Heart left ventricle (tissue), 16 donors: ENCODE data around the gene UTY. TPM values are rescaled to one million over a fixed set of nuclear protein-coding genes. Genes with fewer than 3 reads are reported as not detected.

Experiments
- ATAC-seq, 4 donors: fragments of 200-7000 bp; cut with Tn5 transposase; one replicate each; pipeline ENCODE4 v1.9.1; 2020 to 2022; ENCODE audit warnings: moderate library complexity in 4 of 4, mild to moderate bottlenecking in 3 of 4, moderate number of reproducible peaks in 1 of 4
- DNase-seq, 5 donors: peaks; one replicate each; pipeline ENCODE4 v3.0.0-alpha.2; 2020
- H3K27ac ChIP-seq, 12 donors: fragments of 200-600 bp; sonication (generic) in 4 of 12; one replicate each; pipeline versions ENCODE4 v1.5.0 to v1.8.0; 2016 to 2022; ENCODE audit warnings: mild to moderate bottlenecking in 2 of 12
- H3K27me3 ChIP-seq, 9 donors: fragments of 200-600 bp; sonication (generic) in 2 of 9; one replicate each; pipeline versions ENCODE4 v1.5.1 to v1.8.0; 2016 to 2022; ENCODE audit warnings: mild to moderate bottlenecking in 3 of 9
- H3K36me3 ChIP-seq, 9 donors: fragments of 200-600 bp; sonication (generic) in 2 of 9; one replicate each; pipeline versions ENCODE4 v1.5.0 to v1.8.0; 2018 to 2022; ENCODE audit warnings: mild to moderate bottlenecking in 2 of 9
- H3K4me1 ChIP-seq, 12 donors: fragments of 200-600 bp; sonication (generic) in 4 of 12; one replicate each; pipeline versions ENCODE4 v1.5.0 to v1.8.0; 2016 to 2022; ENCODE audit warnings: mild to moderate bottlenecking in 3 of 12
- H3K4me3 ChIP-seq, 12 donors: fragments of 200-600 bp; sonication (generic) in 4 of 12; one replicate each; pipeline versions ENCODE4 v1.5.0 to v1.8.0; 2017 to 2022; ENCODE audit warnings: mild to moderate bottlenecking in 9 of 12, moderate library complexity in 4 of 12
- H3K9me3 ChIP-seq, 12 donors: fragments of 200-600 bp; sonication (generic) in 4 of 12; one replicate each; pipeline versions ENCODE4 v1.5.0 to v1.8.0; 2016 to 2022; ENCODE audit warnings: mild to moderate bottlenecking in 1 of 12
- POLR2A ChIP-seq, 2 donors: fragments of 450-650 bp; IDR thresholded peaks; one replicate each; pipeline ENCODE4 v1.6.1; 2017; ENCODE audit warnings: antibody characterized with exemption in 2 of 2, mild to moderate bottlenecking in 2 of 2, moderate library complexity in 2 of 2
- WGBS, 4 donors: extraction: QIAGEN DNeasy Blood & Tissue Kit in 2 of 4; methylation state at CpG; one replicate each; pipeline versions ENCODE4 v1.1.5 to v1.1.7; 2013 to 2018; 5-methylcytosine and 5-hydroxymethylcytosine counted together
- intact Hi-C, 10 donors: fragments of 100-400 bp; cut with DNase I; formaldehyde crosslinking; loops; one replicate each; pipeline versions ENCODE4 v1.11.1 to v1.14.2; 2022
- polyA plus RNA-seq, 2 donors: library from polyadenylated mRNA; stranded (reverse); fragments of 200-250 nt; gene quantifications; one replicate each; pipeline ENCODE4 v1.2.3, GENCODE V29; 2013
- total RNA-seq, 9 donors: library from RNA; depleted of rRNA in 2 of 9; stranded (reverse); fragments of >200 nt in 2 of 9; fragmentation: NEBNext Ultra II Directional in 3 of 9; extraction: Animal tissue kit (Norgen Biotek cat#: 25700) in 3 of 9; gene quantifications; one replicate each; pipeline versions ENCODE4 v1.1.0 to v1.2.4, GENCODE V29; 2016 to 2023
- TF ChIP-seq, protein P1 (sequence below), 12 donors: fragments of 200-600 bp; sonication (generic) in 4 of 12; IDR thresholded peaks; one replicate each; pipeline versions ENCODE4 v1.5.0 to v1.8.0; 2018 to 2022; ENCODE audit warnings: antibody characterized with exemption in 12 of 12, mild to moderate bottlenecking in 5 of 12
- donor health status: ischemic (EF 13 %, LVEDD 7.1; RV severe dilation, severe dysfunction).
- donor health status: healthy with polysubstance abuse.
- donor health status: DM: no; HTN: yes; CAD: no.
- donor health status: DM: no; HTN: no; CAD: no.
- donor health status: ischemic (EF 25% LVEDD 6.9; RV normal size, moderate dysfunction).
- donor health status: ischemic (EF 25% LVEDD 5.7; RV mildly dilated, moderate dysfunction).
- donor health status: healthy.
- donor health status: DM: yes; HTN: yes; CAD: no.
- donor health status: ischemic (EF 35%, LVEDD 5.7; RV mildly dilated, moderate dysfunction).
- donor health status: nonischemic (EF 11% LVEDD 7.7; RV severe dilation, severe dysfunction).
- donor health status: DM: yes; HTN: yes; CAD: no.
- donor health status: PGD.
- donor health status: ischemic (EF 29% LVEDD 5.4; RV normal size, mild dysfunction).
- donor health status: nonischemic (EF 23%, LVEDD 6.1; RV moderate dilation, normal function).

The UTY gene
- total and polyA plus RNA-seq, 11 donors, result 2.6 to 17.3 (median 11.3) TPM; not detected in 5

DNA sequence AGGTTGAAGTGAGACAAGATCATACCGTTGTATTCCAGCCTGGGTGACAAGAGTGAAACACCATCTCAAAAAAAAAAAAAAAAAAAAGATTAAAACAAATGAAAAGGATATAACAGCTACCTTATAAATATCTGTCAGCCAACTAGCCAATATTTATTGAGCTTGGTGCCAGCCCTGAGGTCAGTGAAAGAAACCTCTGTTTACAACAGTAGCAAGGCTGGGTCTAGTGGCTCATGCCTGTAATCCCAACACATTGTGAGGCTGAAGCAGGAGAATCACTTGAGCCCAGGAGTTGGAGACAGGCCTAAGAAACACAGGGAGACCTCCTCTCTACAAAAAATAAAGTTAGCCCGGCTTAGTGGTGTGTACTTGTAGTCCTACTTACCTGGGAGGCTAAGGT, 12.6 kb upstream of the UTY start:
- no peaks in the 10 kb centered on the region for H3K9me3 ChIP-seq
- no peak for TF ChIP-seq POLR2A (IDR thresholded peaks at IDR 0.05)
- TF ChIP-seq, protein P1, sequence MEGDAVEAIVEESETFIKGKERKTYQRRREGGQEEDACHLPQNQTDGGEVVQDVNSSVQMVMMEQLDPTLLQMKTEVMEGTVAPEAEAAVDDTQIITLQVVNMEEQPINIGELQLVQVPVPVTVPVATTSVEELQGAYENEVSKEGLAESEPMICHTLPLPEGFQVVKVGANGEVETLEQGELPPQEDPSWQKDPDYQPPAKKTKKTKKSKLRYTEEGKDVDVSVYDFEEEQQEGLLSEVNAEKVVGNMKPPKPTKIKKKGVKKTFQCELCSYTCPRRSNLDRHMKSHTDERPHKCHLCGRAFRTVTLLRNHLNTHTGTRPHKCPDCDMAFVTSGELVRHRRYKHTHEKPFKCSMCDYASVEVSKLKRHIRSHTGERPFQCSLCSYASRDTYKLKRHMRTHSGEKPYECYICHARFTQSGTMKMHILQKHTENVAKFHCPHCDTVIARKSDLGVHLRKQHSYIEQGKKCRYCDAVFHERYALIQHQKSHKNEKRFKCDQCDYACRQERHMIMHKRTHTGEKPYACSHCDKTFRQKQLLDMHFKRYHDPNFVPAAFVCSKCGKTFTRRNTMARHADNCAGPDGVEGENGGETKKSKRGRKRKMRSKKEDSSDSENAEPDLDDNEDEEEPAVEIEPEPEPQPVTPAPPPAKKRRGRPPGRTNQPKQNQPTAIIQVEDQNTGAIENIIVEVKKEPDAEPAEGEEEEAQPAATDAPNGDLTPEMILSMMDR (IDR thresholded peaks at IDR 0.05), result no peak
- H3K27me3 ChIP-seq, result no peaks in the 10 kb centered on the region
- no peak overlapping the region for H3K27ac ChIP-seq
- intact Hi-C loops, result no loop called here
- 93 to 96% methylated on average over 2 of the region's 2 CpGs; no CpG with 5 or more reads in 2 of the 4 donors for WGBS, 4 donors
- ATAC-seq (no peak), DNase-seq (no peak)
- H3K36me3 ChIP-seq, result no peaks in the 10 kb centered on the region
- H3K4me1 ChIP-seq, result no peaks in the 10 kb centered on the region
- H3K4me3 ChIP-seq, result no peak overlapping the region

DNA sequence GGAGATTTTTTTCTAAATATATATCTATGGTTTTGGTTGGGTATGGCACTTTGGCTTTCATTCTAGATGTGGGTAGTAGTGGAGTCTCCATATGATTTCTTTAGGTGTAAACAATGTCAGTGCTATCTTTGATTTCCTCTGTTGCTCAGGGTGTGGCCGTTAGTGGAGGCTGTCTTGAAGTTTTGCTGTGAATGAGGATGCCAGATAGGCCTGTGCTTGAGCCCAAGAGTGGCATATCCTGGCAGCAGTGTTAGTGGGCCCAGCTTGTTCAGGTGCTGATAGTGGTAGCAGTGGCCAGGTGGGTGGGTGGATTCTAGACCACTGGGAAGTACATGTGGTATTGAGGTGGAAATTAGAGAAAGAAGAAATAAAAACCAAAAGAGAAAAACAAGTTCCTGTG, 8.9 kb upstream of the UTY start:
- Histone ChIP-seq H3K9me3 (no peaks in the 10 kb centered on the region), H3K27ac (no peak overlapping the region), H3K4me3 (no peak overlapping the region), H3K36me3 (no peaks in the 10 kb centered on the region), H3K4me1 (no peaks in the 10 kb centered on the region), H3K27me3 (no peaks in the 10 kb centered on the region)
- DNase-seq (no peak), ATAC-seq (no peak)
- 50 to 69% methylated on average over 1 of the region's 1 CpG; no CpG with 5 or more reads in 2 of the 4 donors for WGBS, 4 donors
- intact Hi-C loops, result no loop called here
- TF ChIP-seq, protein P1 (IDR thresholded peaks at IDR 0.05), result no peak
- TF ChIP-seq POLR2A (IDR thresholded peaks at IDR 0.05), result no peak

DNA sequence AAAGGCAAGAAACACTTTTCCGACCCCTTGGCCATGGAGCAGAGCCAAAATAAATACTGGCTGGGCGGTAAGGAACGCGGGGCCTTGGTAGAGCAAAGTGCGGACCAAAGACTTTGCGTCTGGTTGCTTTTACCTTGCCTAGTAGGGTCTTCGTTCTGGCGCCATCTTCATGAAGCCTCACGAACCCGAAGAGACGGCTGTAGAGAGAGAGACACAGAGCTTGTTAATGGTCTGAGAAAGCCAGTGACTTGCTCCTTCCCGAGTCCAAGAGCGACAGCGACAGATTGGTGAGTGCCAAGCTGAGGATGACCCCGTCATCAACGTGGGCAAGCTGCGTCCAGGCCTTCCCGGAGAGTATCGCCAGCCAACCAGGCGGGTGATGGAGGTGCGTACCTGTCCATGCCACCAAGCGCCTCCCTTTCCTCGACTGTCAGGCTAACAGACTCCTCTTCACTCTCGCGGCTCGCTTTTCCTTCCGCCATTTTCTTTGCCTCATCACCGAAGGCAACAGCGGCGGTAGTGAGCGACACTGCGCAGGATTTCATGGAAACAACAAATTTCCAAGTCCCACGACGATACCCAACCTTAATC, 617 bp downstream of the UTY start:
- Histone ChIP-seq H3K27me3 (no peaks in the 10 kb centered on the region), H3K36me3 (peaks cover 0 to 13% (median 0%) of the 10 kb centered on the region in 9 donors), H3K27ac (peak overlapping the region in 7 of 12 donors; percentile 91 to 96 (median 95)), H3K4me1 (peaks cover 0 to 23% (median 0%) of the 10 kb centered on the region in 12 donors), H3K4me3 (peak overlapping the region in 7 of 12 donors; percentile 62 to 97 (median 76)), H3K9me3 (no peaks in the 10 kb centered on the region)
- TF ChIP-seq, protein P1 (IDR thresholded peaks at IDR 0.05), result no peak
- TF ChIP-seq POLR2A (IDR thresholded peaks at IDR 0.05), result no peak
- ATAC-seq (peak in 2 of 4 donors; percentile 63 to 66), DNase-seq (peak in 3 of 5 donors; percentile 18 to 51 (median 26))
- intact Hi-C loops, result loop anchor here in 2 of 10 donors (2.0 to 5.0 kb wide), 2 partner anchors 42 to 224 kb away; partner anchors contain the start of gene TMSB4Y (in 1 of the 2)
- WGBS, 4 donors, result 0 to 1% methylated on average over 34 of the region's 34 CpGs; no CpG with 5 or more reads in 2 of the 4 donors

DNA sequence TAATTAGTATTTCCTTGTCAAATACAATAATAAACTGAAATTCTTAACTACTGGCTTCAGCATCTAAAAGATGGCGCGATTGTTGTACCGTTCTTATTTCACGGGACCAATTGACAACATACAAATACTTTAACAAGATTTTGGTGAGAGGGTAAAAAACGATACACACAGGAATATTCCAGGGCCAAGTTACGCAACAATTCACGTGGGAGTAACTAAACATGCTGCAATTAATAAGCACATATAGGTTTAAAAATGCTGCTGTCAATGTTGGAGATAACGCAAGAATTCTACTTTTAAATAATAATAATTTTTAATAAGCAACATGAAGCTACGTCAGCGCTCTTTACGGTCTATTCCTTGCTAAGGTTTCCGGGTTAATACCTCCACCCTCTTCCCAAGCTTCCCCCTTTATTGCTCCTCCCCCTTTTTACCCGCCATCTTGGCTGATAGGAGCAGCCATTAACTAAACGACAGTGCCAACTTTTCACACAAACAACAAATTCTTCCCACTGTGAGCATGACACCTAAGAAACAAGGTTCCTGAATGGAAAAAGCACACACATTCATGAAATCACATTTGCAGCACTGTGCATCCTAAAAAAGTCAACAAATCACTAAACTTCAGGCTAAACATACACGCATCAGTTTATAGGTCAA, 1.6 kb downstream of the UTY start:
- Histone ChIP-seq H3K4me1 (peaks cover 0 to 23% (median 0%) of the 10 kb centered on the region in 12 donors), H3K27ac (peak overlapping the region in 7 of 12 donors; percentile 91 to 96 (median 95)), H3K9me3 (no peaks in the 10 kb centered on the region), H3K4me3 (peak overlapping the region in 7 of 12 donors; percentile 62 to 97 (median 76)), H3K27me3 (no peaks in the 10 kb centered on the region), H3K36me3 (peaks cover 0 to 23% (median 0%) of the 10 kb centered on the region in 9 donors)
- no peak for TF ChIP-seq POLR2A (IDR thresholded peaks at IDR 0.05)
- TF ChIP-seq, protein P1 (IDR thresholded peaks at IDR 0.05), result no peak
- intact Hi-C loops, result loop anchor here in 2 of 10 donors (2.0 to 5.0 kb wide), 2 partner anchors 41 to 225 kb away; partner anchors contain the start of gene TMSB4Y (in 1 of the 2)
- ATAC-seq (peak in 2 of 4 donors; percentile 58 to 76), DNase-seq (peak in 2 of 5 donors; percentile 33 to 53)
- WGBS, 4 donors, result 0 to 1% methylated on average over 15 of the region's 15 CpGs; no CpG with 5 or more reads in 2 of the 4 donors
